GM12878 (cell line): Measurements from ENCODE around the gene TP73.

Experiments
- NFIC ChIP-seq: IDR thresholded peaks from 2 replicates; pipeline ENCODE4 v1.6.1; 2012; ENCODE audit warnings: low read depth, mild to moderate bottlenecking, inconsistent platforms, low read length, moderate library complexity
- POLR2A ChIP-seq: IDR thresholded peaks from 2 replicates; pipeline ENCODE4 v1.6.1; 2011; ENCODE audit warnings: low read depth, mild to moderate bottlenecking, low read length
- RFX5 ChIP-seq: IDR thresholded peaks from 2 replicates; pipeline ENCODE4 v1.6.1; 2011; ENCODE audit warnings: low read depth, low read length, improper control_type of control experiment
- TF ChIP-seq, protein P1 (sequence below), 3 experiments: IDR thresholded peaks in 2 of 3; conservative IDR thresholded peaks in 1 of 3; 2 replicates each; pipeline ENCODE4 v1.5.1; 2011; ENCODE audit warnings: low read depth in 3 of 3, low read length in 3 of 3, mild to moderate bottlenecking in 3 of 3, control low read depth in 2 of 3, moderate library complexity in 2 of 3, inconsistent platforms in 1 of 3, mixed read lengths in 1 of 3; ENCODE audit not compliant: control insufficient read depth in 2 of 3, insufficient read depth in 1 of 3; ENCODE audit errors: extremely low read depth in 1 of 3

DNA sequence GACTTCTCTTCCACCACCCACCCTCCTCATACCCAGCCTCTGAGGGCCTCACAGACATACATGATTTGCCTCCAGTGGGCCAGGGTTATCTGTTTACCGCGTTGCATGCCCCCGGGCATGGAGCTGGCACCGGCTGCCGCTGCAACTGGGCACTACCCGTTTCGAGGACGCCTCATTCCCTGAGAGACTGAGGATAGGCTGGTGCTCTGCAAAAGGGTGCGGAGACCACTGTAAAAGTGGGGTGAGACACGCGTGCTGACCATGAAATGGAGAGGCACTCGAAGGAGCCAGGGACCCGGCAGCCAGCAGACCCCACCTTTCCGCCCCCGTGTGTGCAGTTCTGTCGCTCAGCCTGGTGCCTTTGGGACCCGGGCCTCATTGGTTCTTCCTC is 20.6 kb downstream of the TP73 start:
- TF ChIP-seq, protein P1, sequence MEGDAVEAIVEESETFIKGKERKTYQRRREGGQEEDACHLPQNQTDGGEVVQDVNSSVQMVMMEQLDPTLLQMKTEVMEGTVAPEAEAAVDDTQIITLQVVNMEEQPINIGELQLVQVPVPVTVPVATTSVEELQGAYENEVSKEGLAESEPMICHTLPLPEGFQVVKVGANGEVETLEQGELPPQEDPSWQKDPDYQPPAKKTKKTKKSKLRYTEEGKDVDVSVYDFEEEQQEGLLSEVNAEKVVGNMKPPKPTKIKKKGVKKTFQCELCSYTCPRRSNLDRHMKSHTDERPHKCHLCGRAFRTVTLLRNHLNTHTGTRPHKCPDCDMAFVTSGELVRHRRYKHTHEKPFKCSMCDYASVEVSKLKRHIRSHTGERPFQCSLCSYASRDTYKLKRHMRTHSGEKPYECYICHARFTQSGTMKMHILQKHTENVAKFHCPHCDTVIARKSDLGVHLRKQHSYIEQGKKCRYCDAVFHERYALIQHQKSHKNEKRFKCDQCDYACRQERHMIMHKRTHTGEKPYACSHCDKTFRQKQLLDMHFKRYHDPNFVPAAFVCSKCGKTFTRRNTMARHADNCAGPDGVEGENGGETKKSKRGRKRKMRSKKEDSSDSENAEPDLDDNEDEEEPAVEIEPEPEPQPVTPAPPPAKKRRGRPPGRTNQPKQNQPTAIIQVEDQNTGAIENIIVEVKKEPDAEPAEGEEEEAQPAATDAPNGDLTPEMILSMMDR (IDR thresholded peaks at IDR 0.05 in 2 of 3, conservative IDR thresholded peaks at IDR 0.05 in 1 of 3; ENCODE audit: control insufficient read depth in 2 of 3, extremely low read depth in 1 of 3, insufficient read depth in 1 of 3, low read depth in 3 of 3, low read length in 3 of 3), result no peak
- TF ChIP-seq POLR2A, result peak; percentile 15; the same call in 1 of the 2 replicates
- TF ChIP-seq NFIC, result no peak
- TF ChIP-seq RFX5, result no peak
